Measurements from ENCODE around the gene FJX1.

GRCh38 chr11:35658020-35658948 is 40.0 kb downstream of the FJX1 start:
- no peak for TF ChIP-seq REST (IDR thresholded peaks at IDR 0.05; ENCODE audit: low read depth)
- TF ChIP-seq EP300 (IDR thresholded peaks at IDR 0.05; ENCODE audit: borderline replicate concordance), result no peak
- TF ChIP-seq FOXM1 (IDR thresholded peaks at IDR 0.05; ENCODE audit: borderline replicate concordance, low read depth), result no peak
